Caco-2 (cell line): Measurements from ENCODE around the gene PPP2R5E. TPM values are rescaled to one million over a fixed set of nuclear protein-coding genes. Genes with fewer than 3 reads are reported as not detected.

Experiments
- BruUV-seq: library from RNA; stranded (reverse); fragments of 400-500 nt; replicated peaks from 2 replicates; lab custom pipeline; 2021; lab: Mats Ljungman, UMichigan
- CTCF ChIA-PET: fragments of 300-600 bp; sonication (Branson Sonifier 250); formaldehyde crosslinking; loops from one replicate; lab custom pipeline; 2022; ENCODE audit warnings: antibody characterized with exemption; lab: Charles Lee
- POLR2A ChIA-PET: fragments of 300-600 bp; sonication (Branson Sonifier 250); formaldehyde crosslinking; loops from one replicate; lab custom pipeline; 2022; ENCODE audit warnings: antibody characterized with exemption; lab: Charles Lee
- DNase-seq, 2 experiments: peaks; one replicate each; pipeline versions ENCODE4 v3.0.0 to v3.0.0-alpha.2; 2020 to 2022
- H3K27me3 ChIP-seq: replicated peaks from 2 replicates; pipeline ENCODE4 v1.6.0; 2011; ENCODE audit warnings: low read length; ENCODE audit not compliant: control insufficient read depth, insufficient read depth
- H3K36me3 ChIP-seq: 2 replicates; pipeline ENCODE4 v1.5.1; 2011; ENCODE audit warnings: low read length; ENCODE audit not compliant: control insufficient read depth, insufficient read depth
- H3K4me1 ChIP-seq: fragments of 250-450 bp; sonication (Bioruptor Pico); 2 replicates; pipeline ENCODE4 v1.5.1; 2020; ENCODE audit warnings: mild to moderate bottlenecking
- H3K4me3 ChIP-seq: 2 replicates; pipeline ENCODE4 v1.5.1; 2011; ENCODE audit warnings: low read depth, mild to moderate bottlenecking, control low read depth, low read length
- H3K9me3 ChIP-seq: fragments of 250-450 bp; sonication (Bioruptor Pico); 2 replicates; pipeline ENCODE4 v1.5.1; 2020; ENCODE audit warnings: mild to moderate bottlenecking, moderate library complexity
- H3K27ac Mint-ChIP-seq: one replicate; pipeline ENCODE4 v1.8.0; 2022; ENCODE audit warnings: mixed read lengths; ENCODE audit not compliant: unreplicated experiment
- H3K27me3 Mint-ChIP-seq: one replicate; pipeline ENCODE4 v1.8.0; 2022; ENCODE audit warnings: mixed read lengths; ENCODE audit not compliant: insufficient read depth, unreplicated experiment
- H3K36me3 Mint-ChIP-seq: one replicate; pipeline ENCODE4 v1.8.0; 2022; ENCODE audit warnings: mild to moderate bottlenecking, mixed read lengths; ENCODE audit not compliant: insufficient read depth, unreplicated experiment
- H3K4me1 Mint-ChIP-seq: one replicate; pipeline ENCODE4 v1.8.0; 2022; ENCODE audit warnings: low read depth, mixed read lengths; ENCODE audit not compliant: unreplicated experiment
- H3K4me3 Mint-ChIP-seq: one replicate; pipeline ENCODE4 v1.8.0; 2022; ENCODE audit warnings: mild to moderate bottlenecking, moderate library complexity, mixed read lengths; ENCODE audit not compliant: unreplicated experiment
- H3K9me3 Mint-ChIP-seq: one replicate; pipeline ENCODE4 v1.8.0; 2022; ENCODE audit warnings: mixed read lengths; ENCODE audit not compliant: unreplicated experiment
- CTCF ChIP-seq, 2 experiments: fragments of 200-600 bp in 1 of 2; IDR thresholded peaks; 1 replicate in 1 of 2; 2 replicates in 1 of 2; pipeline versions ENCODE4 v1.5.1 to v1.8.0; 2011 to 2022; ENCODE audit warnings: antibody characterized with exemption in 1 of 2, control low read depth in 1 of 2, inconsistent platforms in 1 of 2, low read depth in 1 of 2, low read length in 1 of 2, mild to moderate bottlenecking in 1 of 2, moderate library complexity in 1 of 2; ENCODE audit not compliant: insufficient read depth in 1 of 2, severe bottlenecking in 1 of 2, unreplicated experiment in 1 of 2
- intact Hi-C: fragments of 100-400 bp; cut with micrococcal nuclease; formaldehyde crosslinking; loops from one replicate; pipeline ENCODE4 v1.10.0; 2022; ENCODE audit not compliant: unreplicated experiment
- total RNA-seq: library from RNA; stranded (reverse); gene quantifications from 2 replicates; pipeline ENCODE4 v1.2.3, GENCODE V29; 2022

The PPP2R5E gene
- total RNA-seq, 1 experiment from 2014 or later, result 58.6 TPM

- intact Hi-C loops, result no loop called here
- Histone ChIP-seq H3K36me3 (no peaks in the 10 kb centered on the region), H3K4me3 (no peak overlapping the region), H3K9me3 (no peaks in the 10 kb centered on the region), H3K4me1 (peaks cover 26% of the 10 kb centered on the region), H3K27me3 (no peaks in the 10 kb centered on the region)
- DNase-seq, result peak; percentile 42
- no TSS peak for BruUV-seq
- H3K36me3 Mint-ChIP-seq, result no peaks in the 10 kb centered on the region
- ChIA-PET POLR2A (no interaction called here), CTCF (no interaction called here)
- peaks cover 8% of the 10 kb centered on the region for H3K4me1 Mint-ChIP-seq
- H3K4me3 Mint-ChIP-seq, result peak overlapping the region; percentile 40
- no peak for TF ChIP-seq CTCF (IDR thresholded peaks at IDR 0.05; ENCODE audit: insufficient read depth in 1 of 2, low read depth in 1 of 2, low read length in 1 of 2, severe bottlenecking in 1 of 2, unreplicated experiment in 1 of 2)
- peaks cover 10% of the 10 kb centered on the region for H3K9me3 Mint-ChIP-seq
- H3K27ac Mint-ChIP-seq, result peak overlapping the region; percentile 75
- no peaks in the 10 kb centered on the region for H3K27me3 Mint-ChIP-seq
Measured at GRCh38 chr14:63564318-63564717, 21.1 kb upstream of the PPP2R5E start.

GRCh38 chr14:63563370-63564026 is 20.3 kb upstream of the PPP2R5E start:
- peak in 1 of 2 experiments; percentile 36 for DNase-seq
- no peaks in the 10 kb centered on the region for H3K27me3 ChIP-seq
- CTCF ChIA-PET, result no interaction called here

GRCh38 chr14:63562405-63562804 is 19.2 kb upstream of the PPP2R5E start:
- no peaks in the 10 kb centered on the region for H3K27me3 ChIP-seq
- CTCF ChIA-PET, result no interaction called here
- no peak for DNase-seq
- H3K36me3 ChIP-seq, result no peaks in the 10 kb centered on the region
- no peak overlapping the region for H3K4me3 ChIP-seq
- no peak overlapping the region for H3K4me3 Mint-ChIP-seq
- no peaks in the 10 kb centered on the region for H3K27me3 Mint-ChIP-seq
- POLR2A ChIA-PET, result no interaction called here
- intact Hi-C loops, result no loop called here
- BruUV-seq, result no TSS peak
- H3K9me3 ChIP-seq, result no peaks in the 10 kb centered on the region
- peaks cover 8% of the 10 kb centered on the region for H3K4me1 Mint-ChIP-seq
- no peaks in the 10 kb centered on the region for H3K36me3 Mint-ChIP-seq
- peaks cover 10% of the 10 kb centered on the region for H3K9me3 Mint-ChIP-seq
- no peak overlapping the region for H3K27ac Mint-ChIP-seq
- peaks cover 26% of the 10 kb centered on the region for H3K4me1 ChIP-seq
- no peak for TF ChIP-seq CTCF (IDR thresholded peaks at IDR 0.05; ENCODE audit: insufficient read depth in 1 of 2, low read depth in 1 of 2, low read length in 1 of 2, severe bottlenecking in 1 of 2, unreplicated experiment in 1 of 2)

More at GRCh38 chr14:63563370-63564026, 20.3 kb upstream of the PPP2R5E start:
- H3K4me1 Mint-ChIP-seq, result peaks cover 8% of the 10 kb centered on the region
- no peaks in the 10 kb centered on the region for H3K9me3 ChIP-seq
- H3K36me3 Mint-ChIP-seq, result no peaks in the 10 kb centered on the region
- H3K27me3 Mint-ChIP-seq, result no peaks in the 10 kb centered on the region
- no peak overlapping the region for H3K4me3 Mint-ChIP-seq
- peaks cover 26% of the 10 kb centered on the region for H3K4me1 ChIP-seq
- intact Hi-C loops, result no loop called here
- H3K9me3 Mint-ChIP-seq, result peaks cover 10% of the 10 kb centered on the region
- BruUV-seq, result no TSS peak
- no peak overlapping the region for H3K4me3 ChIP-seq
- POLR2A ChIA-PET, result interaction anchor here (1.0 kb wide), 1 partner anchor 20 kb away, joined by 3 read pairs; no protein-coding TSS in a partner anchor
- no peaks in the 10 kb centered on the region for H3K36me3 ChIP-seq
- peak overlapping the region; percentile 75 for H3K27ac Mint-ChIP-seq
- no peak for TF ChIP-seq CTCF (IDR thresholded peaks at IDR 0.05; ENCODE audit: insufficient read depth in 1 of 2, low read depth in 1 of 2, low read length in 1 of 2, severe bottlenecking in 1 of 2, unreplicated experiment in 1 of 2)
